Measurements from ENCODE around the gene LMAN2L.
"Not testable (repeated sequence)": the region's sequence is repeated elsewhere in the genome, so short reads cannot be mapped to it uniquely, and the experiment has no call there.

LMAN2L gene

GRCh38 chr2:96687266-96687665 lies 52.6 kb downstream of the LMAN2L start:
- no peak for DNase-seq

DNA sequence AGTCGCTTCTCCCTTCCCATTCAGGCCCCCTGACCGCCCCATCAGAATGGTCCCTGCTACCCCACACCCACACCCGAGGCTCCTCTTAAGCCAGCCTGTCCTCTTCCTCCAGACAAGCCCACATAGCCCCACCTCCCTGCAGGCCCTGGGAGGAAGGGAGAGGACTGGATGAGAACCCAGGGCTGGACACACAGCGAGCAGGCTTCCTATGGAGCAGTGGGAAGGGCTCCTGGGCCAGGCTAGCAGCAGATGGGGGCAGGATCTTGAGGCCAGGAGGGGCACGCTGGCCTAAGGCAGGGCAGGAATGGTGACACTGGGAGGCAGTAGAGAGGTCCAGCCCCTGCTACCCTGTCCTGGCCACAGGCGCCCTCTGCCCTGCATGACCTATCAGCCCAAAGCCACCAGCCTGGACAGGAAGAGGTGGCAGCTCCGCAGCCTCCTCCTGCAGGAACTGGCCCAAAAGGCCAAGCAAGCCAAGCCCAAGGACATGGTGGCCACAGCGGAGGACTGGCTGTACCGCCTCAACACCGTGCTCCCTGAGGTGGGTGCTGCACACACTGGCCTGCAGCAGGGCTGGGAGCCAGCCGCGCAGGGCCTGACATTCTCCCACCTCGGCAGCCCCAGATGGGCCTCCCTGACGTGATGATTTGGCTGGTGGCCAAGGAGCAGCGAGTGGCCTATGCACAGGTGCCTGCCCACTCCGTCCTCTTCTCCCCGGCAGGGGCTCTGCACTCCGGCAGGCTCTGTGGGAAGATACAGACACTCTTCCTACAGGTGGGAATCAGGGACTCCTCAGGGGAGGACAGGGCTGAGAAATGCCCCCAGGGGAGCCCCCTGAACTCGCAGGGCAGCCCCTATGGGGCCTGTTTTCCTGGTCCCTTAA lies 54.0 kb downstream of the LMAN2L start:
- no peak for DNase-seq

GRCh38 chr2:96684883-96685576 lies 54.8 kb downstream of the LMAN2L start:
- no peak for DNase-seq

GRCh38 chr2:96683972-96684820 lies 55.7 kb downstream of the LMAN2L start:
- no peak for DNase-seq

DNA sequence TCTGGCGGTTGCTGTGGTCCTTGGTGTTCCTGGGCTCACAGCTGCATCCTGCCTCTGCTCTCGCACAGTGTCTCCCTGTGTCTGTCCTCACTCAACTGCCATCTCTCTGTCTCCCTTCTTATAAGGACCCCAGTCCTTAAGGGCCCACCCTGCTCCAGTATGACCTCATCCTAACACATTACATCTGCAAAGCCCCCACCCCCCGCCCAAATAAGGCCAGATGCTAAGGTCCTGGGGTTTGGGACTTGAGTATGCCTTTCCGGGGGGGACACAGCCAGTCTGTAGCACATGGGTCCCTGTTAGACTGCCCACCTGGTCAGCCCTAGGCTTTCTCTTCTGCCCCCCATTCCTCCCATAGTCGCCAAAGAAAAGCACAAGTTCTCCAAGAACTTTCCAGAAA lies 56.6 kb downstream of the LMAN2L start:
- no peak for DNase-seq

GRCh38 chr2:96681540-96681939 lies 58.3 kb downstream of the LMAN2L start:
- no peak for DNase-seq

DNA sequence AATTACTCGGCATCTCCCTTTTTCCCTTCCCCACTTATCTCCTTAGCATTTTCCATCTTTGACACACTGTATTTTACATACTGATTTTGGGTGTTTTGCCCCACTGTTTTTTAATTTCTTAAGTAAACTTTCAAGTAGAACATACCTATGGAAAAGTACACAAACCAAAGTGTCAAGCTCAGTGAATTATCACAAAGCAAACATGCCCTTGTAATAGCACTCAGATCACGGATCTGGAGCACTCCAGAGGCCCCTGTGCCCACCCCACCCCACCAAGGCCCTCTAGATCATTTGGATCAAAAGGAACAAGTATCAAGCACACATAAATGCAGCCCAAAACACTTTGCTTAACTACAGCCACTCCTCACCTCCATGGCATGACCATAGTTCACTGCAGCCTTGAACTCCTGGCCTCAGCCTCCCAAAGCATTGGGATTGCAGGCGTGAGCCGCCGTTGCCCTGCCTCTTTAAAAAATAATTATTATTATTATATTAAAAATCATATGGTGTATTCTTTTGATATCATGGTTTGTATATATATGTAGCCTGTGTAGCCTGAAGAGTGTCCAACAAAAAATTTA lies 59.2 kb downstream of the LMAN2L start:
- DNase-seq = no peak

DNA sequence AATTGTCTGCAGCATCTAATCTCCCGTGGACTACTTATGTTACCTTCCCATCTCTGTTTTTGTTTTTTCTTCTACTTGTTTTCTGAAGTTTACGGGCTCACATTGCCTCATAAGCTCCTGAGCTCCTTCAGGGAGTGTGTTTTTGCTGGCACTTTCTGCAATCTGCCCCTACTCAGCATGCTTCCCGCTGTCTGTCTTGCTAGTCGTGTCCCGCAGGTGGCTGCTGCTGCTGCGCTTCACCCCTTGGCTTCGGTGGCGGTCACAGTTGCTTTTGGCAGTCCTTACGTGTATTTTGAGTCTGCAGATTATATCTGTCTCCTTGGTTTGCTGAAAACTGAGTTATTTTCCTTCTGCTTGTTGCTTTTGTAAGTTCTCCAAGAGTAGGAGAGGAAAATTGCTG lies 60.0 kb downstream of the LMAN2L start:
- no peak for DNase-seq

DNA sequence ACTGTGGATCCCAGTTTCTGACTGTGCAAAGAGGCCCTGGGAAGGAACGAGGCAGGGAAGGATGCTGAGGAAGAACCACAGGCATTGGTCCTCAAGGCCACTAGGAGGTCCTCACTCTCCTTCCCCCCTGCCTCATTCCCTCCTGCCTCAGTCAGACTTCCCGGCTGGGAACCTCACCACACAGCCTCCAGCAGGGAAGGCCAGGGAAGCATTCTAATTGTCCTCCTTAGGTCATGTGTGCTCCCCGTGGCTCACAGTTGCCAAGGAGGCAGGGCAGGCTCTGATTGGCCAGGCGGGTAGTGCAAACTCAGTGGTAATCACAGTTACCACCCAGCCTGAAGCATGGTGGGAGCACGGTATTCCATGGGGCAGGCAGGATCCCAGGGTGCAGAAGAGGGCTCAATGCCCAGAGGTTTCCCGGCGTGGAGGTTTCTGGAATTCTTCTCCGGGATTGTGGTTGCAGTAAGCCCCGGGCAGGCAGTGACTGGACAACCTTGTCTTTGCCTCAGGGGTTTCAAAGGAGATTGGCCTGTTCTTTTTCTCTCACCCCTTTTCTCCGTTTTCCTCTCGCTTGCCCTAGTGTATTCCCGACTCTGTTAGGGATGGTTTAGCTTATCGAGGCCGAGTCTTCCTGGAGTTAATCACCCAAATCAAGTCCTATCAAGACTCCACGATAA lies 70.2 kb downstream of the LMAN2L start:
- no peak for DNase-seq

DNA sequence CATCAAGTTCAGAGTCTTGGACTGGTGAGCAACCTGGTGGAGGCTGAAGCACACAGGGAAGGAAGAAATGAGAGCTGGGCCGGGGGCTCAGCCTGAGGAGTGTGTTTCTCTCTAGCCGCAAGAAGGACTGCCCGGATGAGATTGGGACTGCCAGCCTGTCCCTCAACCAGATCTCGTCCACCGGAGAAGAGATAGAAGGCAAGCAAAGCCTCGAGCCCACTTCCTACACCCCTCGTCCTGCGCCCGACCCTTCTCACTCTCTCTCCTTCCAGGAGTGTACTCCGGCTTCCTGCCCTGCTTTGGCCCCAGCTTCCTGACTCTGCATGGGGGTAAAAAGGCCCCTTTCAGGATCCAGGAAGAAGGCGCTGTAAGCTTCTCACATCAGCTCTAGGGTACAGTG lies 71.1 kb downstream of the LMAN2L start:
- DNase-seq = no peak

GRCh38 chr2:96665717-96666116 lies 74.1 kb downstream of the LMAN2L start:
- not testable (repeated sequence) for DNase-seq

- peak; percentile 47 for DNase-seq
Measured at GRCh38 chr2:96665083-96665569, 74.7 kb downstream of the LMAN2L start.

- no peak for DNase-seq
Measured at GRCh38 chr2:96664366-96664925, 75.4 kb downstream of the LMAN2L start.

DNA sequence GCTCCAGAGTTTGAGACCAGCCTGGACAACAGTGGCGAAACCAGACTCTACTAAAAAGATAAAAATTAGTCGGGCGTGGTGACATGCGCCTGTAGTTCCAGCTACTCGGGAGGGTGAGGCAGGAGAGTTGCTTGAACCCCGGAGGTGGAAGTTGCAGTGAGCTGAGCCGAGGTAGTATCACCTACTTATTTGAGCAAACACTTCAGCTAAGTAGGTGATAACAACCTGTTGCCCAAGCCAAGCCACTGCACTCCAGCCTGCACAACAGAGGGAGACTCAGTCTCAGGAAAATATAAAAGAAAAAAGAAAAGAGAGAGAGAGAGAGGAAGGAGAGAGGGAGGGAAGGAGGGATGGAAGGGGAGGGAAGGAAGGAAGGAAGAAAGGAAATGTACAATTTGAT lies 76.0 kb downstream of the LMAN2L start:
- no peak for DNase-seq

DNA sequence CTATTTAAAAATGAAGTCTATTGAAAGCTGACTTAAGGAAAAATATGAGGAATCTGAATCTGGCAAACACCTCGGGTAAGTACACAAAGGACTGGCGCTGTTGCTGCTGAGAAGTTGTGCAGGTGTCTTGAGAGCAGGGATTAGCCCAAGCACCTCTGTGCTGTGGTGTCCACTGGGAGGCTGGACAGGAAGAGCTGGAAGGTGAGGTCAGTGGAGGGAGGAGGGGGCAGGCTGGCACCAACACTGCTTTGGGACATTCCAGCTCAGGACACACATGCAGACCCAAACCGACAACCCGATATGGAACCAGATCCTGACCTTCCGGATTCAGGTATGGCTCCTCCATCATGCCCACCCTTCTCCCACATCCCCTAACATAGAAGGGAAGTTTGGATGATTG lies 76.7 kb downstream of the LMAN2L start:
- DNase-seq = no peak

GRCh38 chr2:96662360-96662759 lies 77.5 kb downstream of the LMAN2L start:
- no peak for DNase-seq

DNA sequence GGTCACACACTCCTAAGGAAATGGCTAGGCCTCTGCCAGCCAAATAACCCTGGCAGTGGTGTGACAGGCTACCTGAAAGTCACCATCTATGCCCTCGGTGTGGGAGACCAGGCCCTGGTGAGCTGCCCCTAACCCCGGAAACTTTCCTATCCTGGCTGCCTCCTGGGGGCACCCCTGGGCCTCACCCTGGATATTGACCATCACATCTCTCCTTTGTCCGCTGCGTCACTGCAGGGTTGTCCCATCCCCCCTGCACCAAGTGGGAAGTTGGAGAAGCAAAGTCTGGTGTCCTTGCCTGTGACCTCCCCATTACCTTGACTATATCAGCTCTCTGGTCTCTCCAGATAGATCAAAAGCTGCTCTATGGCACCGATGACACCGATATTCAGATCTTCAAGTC lies 78.5 kb downstream of the LMAN2L start:
- DNase-seq = no peak

DNA sequence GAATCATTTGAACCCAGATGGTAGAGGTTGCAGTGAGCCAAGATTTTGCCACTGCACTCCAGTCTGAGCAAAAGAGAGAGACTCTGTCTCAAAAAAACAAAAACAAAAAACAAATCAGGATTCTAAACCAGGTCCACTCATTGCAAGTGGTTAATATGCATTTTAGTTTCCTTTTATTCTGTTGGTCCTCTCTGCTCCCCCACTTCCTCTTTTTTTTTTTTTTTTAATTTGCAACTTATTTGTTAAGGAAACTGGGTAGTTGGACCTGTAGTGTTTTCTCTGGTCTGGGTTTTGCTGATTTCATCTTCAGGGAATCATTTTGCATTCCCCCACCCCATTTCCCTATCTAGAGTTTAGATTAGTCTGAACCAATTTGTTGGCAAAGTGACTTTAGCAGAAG lies 83.3 kb downstream of the LMAN2L start:
- no peak for DNase-seq

Measured in CD4-positive, alpha-beta T cell treated with Interleukin-15 for 1 hour (primary cell).